Skeletal muscle cell (primary cell): ENCODE results near the gene MVP.
"Not testable (repeated sequence)": the region's sequence is repeated elsewhere in the genome, so short reads cannot be mapped to it uniquely, and the experiment has no call there.

Source experiments
- DNase-seq: peaks from one replicate; pipeline ENCODE4 v3.0.0-alpha.2; 2010; ENCODE audit warnings: low read depth
- H3K4me3 ChIP-seq: 2 replicates; pipeline ENCODE4 v1.5.1; 2011; ENCODE audit warnings: low read depth, mild to moderate bottlenecking, control low read depth, low read length, moderate library complexity

MVP gene

DNA sequence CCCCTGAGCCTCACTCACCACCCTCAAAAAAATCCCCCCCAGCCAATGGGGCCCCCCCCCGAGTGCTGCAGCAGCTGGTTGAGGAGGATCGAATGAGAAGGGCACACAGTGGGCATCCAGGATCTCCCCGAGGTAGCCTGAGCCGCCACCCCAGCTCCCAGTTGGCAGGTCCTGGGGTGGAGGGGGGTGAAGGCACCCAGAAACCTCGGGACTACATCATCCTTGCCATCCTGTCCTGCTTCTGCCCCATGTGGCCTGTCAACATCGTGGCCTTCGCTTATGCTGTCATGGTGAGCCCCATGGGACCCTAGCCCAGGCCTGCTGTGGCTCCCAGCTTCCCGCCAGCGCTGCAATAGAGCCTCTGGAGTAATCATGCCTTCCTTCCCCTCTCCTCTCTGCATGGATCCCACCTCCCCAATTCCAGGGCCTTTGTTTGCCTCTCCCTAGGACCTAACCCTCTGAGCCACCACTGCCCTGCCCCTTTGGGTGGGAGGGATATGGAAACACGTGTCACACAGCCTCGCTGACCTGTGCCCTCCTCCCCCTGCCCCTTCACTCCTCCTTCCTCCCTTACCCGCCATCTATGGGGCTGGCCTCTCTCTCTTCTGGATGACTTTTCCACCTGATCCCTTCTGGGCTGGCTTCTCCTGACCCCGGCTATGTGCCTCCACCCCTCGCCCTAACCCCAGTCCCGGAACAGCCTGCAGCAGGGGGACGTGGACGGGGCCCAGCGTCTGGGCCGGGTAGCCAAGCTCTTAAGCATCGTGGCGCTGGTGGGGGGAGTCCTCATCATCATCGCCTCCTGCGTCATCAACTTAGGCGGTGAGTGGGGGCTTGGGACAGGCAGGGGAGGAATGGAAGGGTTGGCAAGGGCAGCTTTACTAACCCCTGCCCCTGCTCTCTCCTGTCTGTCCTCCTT is 6.4 kb upstream of the MVP start:
- DNase-seq, result no peak
- H3K4me3 ChIP-seq, result no peak overlapping the region

DNA sequence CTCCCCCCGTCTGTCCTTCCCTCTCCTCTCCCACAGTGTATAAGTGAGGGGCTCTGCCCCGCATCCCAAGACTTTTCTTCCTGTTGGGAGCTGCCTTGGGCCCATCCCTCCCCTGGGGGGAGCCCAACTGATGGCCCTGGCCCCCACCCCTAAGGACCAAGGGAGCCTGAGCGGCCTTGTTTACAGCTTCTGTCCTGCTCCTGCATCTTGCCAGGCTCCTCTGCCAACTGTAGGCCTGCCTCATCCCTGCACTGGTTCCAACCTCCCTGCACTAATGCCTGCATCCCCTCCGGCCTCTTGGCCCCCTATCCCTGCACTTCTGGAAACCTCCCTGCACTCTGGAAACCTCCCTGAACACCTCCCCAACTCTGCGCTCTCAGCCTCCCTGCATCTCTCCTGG is 5.7 kb upstream of the MVP start:
- H3K4me3 ChIP-seq, result peak overlapping the region; percentile 82
- no peak for DNase-seq

DNA sequence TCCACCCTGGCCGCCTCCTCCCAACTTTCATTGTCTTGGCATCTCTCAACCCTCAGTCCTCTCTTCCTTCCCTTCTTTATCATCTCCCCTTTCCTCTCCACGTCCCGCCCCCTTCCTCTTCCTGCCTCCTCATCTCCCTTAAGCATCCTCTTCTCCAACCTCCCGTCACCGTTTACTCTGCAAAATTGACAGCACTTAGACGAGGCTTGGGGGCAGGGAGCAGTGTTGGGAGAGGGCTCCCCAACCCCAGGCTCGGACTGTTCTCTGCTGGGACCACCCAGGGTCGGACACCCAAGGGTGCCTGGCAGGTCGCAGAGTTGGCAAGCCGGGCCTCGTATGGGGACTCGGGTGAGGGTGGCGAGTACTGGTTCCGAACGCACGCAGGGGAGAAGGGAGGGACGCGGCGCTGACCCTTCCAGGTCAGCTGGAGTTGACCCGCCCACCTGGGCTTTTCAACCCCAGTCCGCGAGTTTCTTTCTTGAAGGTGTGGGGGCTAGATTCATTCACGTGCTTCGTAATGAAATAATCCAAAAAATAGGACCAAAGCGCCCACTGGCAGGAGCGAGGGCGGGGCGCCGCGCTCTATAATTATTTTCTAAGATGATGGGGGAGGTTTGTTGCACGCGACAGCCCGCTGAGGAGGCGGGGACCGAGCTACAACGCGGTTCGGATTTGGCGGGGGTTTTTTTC is 5.1 kb upstream of the MVP start:
- DNase-seq, result no peak
- H3K4me3 ChIP-seq, result peak overlapping the region; percentile 82

DNA sequence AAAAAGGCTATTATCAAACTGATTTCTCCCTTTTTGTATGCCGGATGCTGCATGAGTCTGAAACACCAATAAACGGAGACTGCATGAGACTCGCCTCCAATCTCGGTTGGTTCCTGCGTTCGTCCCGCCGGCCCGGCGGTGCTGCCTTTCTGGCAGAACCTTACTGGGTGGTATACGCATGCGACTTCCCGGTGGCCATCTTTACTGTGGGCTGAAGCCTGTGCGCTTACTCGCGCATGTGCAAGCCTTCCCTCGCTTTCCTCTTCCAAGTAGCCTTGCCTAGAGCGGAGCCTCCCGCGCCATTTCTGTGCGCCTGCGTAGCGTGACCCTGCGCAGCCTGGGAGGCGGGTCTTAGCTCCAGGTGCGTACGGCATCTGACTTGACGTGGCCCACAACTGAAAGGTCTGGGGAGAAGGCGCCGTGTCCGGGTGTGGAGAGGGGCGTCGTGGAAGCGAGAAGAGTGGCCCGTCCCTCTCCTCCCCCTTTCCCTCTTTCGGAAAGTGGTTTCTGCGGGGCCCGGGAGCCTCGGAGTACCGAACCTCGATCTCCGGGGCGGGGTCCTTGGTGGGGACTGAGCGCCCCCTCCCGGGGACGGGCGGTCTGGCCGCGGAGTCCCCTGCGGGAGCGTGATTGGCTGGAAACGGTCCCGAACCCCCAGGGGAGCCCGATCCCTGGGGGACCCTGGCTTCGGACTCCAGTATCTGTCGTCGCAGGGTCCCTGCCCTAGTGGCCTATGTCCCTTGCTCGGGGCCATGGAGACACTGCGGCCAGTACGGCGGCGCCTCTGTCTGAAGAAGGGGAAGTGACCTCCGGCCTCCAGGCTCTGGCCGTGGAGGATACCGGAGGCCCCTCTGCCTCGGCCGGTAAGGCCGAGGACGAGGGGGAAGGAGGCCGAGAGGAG is 4.2 kb upstream of the MVP start, which contains the start of gene PAGR1:
Gene PAGR1 (plus strand): TSS at position 360 of the 901 bp plus-strand sequence. CDS start 374 bp downstream, at position 734.
- peak; percentile 99 for DNase-seq
- H3K4me3 ChIP-seq, result peak within 1 kb of the TSS; percentile 82

DNA sequence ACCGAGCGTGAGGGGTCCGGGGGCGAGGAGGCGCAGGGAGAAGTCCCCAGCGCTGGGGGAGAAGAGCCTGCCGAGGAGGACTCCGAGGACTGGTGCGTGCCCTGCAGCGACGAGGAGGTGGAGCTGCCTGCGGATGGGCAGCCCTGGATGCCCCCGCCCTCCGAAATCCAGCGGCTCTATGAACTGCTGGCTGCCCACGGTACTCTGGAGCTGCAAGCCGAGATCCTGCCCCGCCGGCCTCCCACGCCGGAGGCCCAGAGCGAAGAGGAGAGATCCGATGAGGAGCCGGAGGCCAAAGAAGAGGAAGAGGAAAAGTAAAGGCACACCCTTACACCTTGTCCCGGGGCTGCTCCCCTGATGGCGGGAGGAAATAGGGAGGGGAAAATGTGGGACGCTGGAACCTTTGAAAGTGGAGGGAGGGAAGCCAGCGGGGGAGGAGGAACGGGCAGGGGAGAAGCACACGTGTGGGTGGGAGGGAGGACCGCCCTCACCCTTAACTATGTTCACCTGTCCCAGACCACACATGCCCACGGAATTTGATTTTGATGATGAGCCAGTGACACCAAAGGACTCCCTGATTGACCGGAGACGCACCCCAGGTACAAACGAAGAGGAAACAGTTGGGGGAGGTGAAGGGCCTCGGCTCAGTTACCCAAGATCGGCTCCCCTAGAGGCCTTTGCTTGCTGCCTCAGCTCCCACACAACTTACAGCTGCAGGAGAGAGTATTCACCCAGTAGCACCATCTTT is 3.4 kb upstream of the MVP start:
- H3K4me3 ChIP-seq, result peak overlapping the region; percentile 82
- DNase-seq, result no peak

DNA sequence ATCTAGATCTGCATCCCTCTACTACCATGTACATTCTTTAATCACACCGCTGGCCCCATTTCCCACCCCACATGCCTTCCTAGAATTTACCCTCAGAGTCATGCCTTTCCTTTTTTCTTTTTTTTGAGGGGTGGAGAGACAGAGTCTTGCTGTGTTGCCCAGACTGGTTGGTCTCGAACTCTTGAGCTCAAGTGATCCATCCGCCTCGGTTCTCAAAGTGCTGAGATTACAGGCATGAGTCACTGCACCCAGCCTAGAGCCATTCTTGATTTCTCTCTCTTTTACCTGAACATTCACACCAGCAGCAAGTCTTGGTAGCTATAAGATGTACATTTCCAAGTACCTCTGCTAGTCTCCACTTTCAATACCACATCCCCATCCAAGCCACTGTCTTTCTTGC is 2.2 kb upstream of the MVP start:
- no peak for DNase-seq
- no peak overlapping the region for H3K4me3 ChIP-seq

DNA sequence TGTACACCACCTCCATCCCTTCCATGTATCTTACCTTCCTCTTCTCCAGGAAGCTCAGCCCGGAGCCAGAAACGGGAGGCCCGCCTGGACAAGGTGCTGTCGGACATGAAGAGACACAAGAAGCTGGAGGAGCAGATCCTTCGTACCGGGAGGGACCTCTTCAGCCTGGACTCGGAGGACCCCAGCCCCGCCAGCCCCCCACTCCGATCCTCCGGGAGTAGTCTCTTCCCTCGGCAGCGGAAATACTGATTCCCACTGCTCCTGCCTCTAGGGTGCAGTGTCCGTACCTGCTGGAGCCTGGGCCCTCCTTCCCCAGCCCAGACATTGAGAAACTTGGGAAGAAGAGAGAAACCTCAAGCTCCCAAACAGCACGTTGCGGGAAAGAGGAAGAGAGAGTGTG is 756 bp upstream of the MVP start:
- DNase-seq, result no peak
- H3K4me3 ChIP-seq, result no peak overlapping the region

DNA sequence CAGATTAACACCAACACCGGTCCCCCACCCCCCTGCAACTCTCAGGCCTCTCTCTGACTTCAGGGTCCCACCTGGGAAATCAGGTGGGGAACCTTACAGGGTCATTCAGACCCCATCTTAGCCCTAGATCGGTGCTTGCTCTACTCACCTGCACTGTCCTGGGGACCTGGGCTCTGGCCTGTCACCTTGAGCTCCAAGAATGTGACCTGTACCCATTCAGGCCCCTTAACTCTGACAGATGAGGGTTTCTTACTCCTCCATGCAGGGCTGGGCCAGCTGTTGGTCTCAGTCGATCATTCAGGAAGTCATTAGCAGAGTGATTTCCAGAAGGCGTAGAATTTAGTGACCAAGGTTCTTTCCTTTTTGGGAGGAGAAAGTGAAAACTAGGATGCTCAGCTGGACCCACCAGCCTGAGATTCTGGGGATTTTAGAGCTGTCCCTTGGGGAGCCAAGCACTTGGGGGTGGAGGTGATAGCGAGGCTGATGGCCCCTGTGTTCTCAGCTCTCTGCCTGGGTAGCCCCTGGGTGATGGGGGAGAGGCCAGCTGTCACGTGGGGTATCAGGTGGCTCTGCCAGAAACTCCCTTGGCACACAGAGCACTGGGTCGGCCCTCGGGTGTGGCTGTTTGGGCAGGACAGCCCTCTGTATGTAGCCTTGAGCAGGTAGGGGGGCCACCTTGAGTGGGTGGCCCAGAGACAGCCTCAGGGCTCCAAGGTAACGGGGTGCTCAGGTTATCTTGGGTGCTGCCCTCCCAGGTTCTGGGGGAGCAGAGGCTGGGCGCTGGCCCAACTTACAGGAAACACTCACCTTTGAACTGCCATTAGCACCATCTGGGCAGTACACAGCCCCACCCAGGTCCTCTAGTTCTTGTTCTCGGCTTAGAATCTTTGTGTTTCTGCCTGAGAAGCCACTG is 724 bp downstream of the MVP start:
- no peak for DNase-seq
- peak overlapping the region; percentile 74 for H3K4me3 ChIP-seq

DNA sequence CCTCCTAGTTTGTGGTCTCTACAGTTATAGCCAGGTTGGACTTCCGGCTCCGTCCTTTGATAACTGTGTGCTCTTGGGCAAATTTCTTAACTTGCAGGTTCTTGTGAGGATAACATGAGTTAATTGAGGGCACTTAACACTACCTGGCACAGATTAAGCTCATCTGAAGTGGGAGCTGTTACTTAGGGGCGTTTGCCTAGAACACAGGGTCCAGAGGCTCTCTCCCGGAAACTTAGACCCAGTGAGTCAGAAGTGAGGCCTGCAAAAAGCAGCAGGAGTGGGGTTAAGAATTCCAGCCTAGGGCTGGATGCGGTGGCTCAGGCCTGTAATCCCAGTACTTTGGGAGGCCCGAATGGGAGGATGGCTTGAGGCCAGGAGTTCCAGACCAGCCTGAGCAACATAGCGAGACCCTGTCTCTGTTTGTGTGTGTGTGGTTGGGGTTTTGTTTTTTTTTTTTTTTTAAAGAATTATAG is 1.4 kb downstream of the MVP start:
- H3K4me3 ChIP-seq, result peak overlapping the region; percentile 74
- no peak for DNase-seq

DNA sequence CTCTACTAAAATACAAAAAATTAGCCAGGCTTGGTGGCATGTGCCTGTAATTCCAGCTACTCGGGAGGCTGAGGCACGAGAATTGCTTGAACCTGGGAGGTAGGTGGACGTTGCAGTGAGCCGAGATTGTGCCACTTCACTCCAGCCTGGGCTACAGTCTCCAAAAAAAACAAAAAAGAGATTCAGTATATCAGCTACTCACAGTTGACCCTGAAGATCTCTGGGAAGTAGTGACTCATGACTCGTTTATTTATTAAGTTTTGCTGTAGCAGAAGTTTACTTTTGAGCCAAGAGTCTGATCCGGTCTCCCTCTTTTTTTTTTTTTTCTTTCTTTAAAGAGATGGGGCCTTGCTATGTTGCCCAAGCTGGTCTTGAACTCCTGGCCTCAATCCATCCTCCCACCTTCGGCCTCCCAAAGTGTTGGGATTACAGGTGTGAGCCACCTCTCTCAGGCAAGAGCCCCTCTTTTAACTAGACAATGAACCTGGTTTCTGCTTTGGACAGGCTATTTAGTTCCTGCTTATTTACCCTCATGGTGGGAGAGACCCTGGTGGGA is 4.4 kb downstream of the MVP start:
- no peak for DNase-seq

DNA sequence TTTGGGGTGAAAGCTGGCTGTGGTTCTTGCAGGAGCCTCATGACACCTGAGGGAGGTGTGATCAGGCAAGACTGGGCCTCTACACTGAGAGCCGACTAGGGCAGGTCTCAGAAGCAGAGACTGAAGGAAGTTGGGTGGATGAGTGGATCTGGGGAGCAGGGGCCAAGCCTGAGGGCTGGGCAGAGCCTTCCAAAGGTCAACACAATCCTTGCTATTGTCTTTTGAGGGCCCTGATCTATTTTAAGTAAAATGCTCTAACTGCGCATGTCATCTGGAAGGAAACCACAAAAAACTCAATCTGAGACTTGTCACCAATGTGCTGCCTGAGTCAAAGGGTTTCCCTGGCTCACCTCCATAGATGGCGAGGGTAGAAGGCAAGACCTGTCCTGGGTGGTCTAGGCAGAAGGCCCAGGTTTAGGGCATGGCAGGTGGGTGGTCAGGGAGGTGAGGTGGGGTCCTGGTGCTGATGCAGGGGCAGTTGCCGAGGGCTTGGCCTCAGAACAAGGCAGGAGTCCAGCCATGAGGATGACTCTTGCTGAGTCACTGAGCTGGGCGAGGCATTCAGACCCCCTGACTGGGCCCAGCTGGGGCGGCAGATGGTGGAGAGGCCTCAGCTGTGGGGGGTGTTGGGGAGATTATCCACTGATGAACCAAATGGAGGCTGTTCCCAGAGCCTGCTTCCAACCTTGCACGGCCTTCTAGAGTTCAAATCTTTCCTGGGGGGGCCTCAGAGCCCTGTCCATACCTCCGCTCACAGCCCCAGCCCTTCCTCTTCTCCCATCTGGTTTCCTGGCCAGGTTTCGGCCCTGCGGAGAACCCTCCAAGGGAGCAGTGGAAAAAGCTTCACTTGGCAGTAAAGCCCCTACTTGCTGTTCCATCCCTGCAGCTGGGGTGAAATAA is 5.1 kb downstream of the MVP start:
- no peak overlapping the region for H3K4me3 ChIP-seq
- no peak for DNase-seq

More for the DNA sequence above, 4.4 kb downstream of the MVP start:
- no peak overlapping the region for H3K4me3 ChIP-seq

DNA sequence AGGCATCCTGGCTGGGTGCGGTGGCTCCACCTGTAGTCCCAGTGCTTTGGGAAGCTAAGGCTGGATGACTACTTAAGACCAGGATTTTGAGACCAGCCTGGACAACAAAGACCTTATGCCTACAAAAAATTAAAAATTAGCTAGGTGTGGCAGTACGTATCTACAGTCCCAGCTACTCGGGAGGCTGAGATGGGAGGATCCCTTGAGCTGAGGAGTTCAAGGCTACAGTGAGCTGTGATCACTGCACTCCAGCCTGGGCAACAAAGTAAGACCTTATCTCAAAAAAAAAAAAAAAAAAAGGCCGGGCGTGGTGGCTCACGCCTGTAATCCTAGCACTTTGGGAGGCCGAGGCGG is 6.1 kb downstream of the MVP start:
- no peak overlapping the region for H3K4me3 ChIP-seq
- no peak for DNase-seq

DNA sequence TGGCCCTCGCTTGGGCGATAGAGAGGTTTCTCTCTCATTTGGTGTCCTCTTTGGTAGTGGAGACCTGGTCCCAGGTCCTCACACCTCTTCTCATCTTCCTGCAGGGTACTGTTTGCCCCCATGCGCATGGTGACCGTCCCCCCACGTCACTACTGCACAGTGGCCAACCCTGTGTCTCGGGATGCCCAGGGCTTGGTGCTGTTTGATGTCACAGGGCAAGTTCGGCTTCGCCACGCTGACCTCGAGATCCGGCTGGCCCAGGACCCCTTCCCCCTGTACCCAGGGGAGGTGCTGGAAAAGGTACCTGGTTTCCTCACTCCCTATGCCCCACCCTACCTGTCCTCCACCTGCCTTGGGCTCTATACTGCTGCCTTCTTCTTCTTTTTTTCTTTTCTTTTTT is 10.5 kb downstream of the MVP start:
- no peak for DNase-seq
- H3K4me3 ChIP-seq, result no peak overlapping the region

DNA sequence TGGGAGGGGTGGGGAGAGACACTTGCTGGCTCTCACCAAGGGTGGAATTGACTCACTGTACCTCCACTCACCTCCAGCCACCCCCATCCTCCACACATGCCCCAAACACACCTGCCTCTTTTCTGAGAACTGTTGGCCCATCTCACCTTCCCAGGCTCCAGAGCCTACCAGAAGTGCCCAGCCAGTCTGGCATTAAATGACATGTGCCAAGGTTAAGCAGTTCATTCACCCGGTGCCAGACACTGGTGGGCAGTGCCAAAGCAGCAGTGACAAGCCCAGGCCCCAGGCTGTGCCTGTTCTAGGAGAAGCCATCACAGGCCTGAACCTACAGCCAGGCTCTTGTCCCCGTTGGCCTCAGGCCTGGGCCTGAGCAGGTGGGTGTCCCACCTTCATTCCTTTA is 11.2 kb downstream of the MVP start:
- no peak overlapping the region for H3K4me3 ChIP-seq
- no peak for DNase-seq

DNA sequence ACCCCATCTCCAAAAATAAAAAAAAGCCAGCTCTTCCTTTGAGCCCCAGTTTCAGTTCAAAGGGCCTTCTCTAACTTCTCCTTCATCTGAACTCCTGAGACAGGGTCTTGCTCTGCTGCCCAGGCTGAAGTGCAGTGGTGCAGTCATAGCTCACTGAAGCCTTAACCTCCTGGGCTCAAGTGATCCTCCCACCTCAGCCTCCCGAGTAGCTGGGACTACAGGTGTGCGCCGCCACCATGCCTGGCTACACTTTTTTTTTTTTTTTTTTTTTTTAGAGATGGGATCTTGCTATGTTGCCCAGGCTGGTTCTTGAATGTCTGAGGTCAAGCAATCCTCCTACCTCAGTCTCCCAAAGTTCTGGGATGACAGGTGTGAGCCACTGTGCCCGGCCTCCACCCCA is 13.0 kb downstream of the MVP start:
- not testable (repeated sequence) for H3K4me3 ChIP-seq, DNase-seq

DNA sequence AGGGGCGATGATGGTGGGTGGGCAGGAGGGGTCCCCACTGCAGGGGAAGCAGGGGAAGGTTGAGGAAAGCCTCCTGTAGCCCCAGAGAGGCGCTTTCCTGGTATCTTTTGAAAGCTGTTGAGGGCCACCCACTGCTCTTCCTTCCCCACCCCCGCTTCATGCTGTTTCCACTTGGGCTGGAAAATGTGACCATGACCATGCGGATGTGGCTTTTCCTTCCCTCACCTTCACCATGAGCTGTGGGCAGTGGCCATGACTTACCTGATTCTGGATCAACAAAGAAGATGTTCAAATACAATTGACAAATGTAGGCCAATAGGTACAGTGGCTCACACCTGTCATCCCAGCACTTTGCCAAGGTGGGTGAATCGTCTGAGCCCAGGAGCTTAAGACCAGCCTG is 13.8 kb downstream of the MVP start:
- H3K4me3 ChIP-seq, result no peak overlapping the region
- DNase-seq, result no peak

DNA sequence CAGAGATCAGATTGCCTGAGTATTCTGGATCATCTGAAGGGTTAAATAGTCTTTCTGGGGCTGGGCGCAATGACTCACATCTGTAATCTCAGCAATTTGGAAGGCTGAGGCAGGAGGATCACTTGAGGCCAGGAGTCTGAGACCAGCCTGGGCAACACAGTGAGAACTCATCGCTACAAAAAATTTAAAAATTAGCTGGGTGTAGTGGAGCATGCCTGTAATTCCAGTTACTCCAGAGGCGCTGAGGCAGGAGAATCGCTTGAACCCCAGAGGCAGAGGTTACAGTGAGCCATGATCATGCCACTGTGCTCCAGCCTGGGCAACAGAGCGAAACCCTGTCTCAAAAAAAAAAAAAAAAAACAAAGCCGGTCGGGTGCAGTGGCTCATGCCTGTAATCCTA is 15.7 kb downstream of the MVP start:
- no peak for DNase-seq
- H3K4me3 ChIP-seq, result no peak overlapping the region
